Upper lobe of left lung (tissue), 4 donors: Measurements from ENCODE around the gene MAPK14.

ENCODE experiments used
- CTCF ChIP-seq, 6 experiments: fragments of 450-650 bp in 4 of 6; fragments of 200-600 bp in 2 of 6; sonication (generic) in 2 of 6; IDR thresholded peaks; one replicate each; pipeline ENCODE4 v1.5.1; 2016 to 2019; ENCODE audit warnings: antibody characterized with exemption in 6 of 6
- POLR2A ChIP-seq, 4 donors: fragments of 450-650 bp; IDR thresholded peaks; one replicate each; pipeline ENCODE4 v1.5.1; 2016 to 2017; ENCODE audit warnings: antibody characterized with exemption in 4 of 4, mild to moderate bottlenecking in 2 of 4
- POLR2AphosphoS5 ChIP-seq, 2 donors: sonication (generic); formaldehyde crosslinking; IDR thresholded peaks; one replicate each; pipeline ENCODE4 v1.5.1; 2017; ENCODE audit warnings: antibody characterized with exemption in 2 of 2

DNA sequence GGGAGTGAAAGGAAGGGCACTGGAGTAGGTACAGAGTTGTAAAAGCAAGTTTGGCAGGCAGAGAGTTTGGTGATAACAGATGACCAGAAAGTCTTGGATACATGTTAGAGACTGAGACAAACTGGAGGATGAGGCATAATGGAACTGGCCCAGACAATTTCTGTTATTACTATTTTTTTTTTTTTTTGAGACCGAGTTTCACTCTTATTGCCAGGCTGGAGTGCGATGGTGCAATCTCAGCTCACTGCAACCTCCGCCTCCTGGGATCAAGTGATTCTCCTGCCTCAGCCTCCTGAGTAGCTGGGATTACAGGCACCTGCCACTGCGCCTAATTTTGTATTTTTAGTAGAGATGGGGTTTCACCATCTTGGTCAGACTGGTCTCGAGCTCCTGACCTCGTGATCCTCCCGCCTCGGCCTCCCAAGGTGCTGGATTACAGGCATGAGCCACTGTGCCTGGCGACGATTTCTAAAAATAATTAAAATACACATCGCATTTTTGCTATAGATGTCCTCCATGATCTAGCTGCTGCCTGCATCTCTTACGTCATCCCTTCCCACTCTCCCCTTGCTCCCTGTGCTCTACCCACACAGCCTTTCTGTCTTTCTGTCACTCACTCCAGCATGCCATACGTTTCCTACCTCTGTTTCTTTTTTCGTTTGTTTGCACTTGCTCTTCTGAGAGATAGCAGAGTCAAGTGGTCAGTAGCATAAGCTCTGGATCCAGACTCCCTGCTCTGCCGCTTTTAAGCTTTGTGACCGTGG is 23.5 kb downstream of the MAPK14 start:
- TF ChIP-seq POLR2A (IDR thresholded peaks at IDR 0.05) (no peak), CTCF (IDR thresholded peaks at IDR 0.05) (no peak), POLR2AphosphoS5 (IDR thresholded peaks at IDR 0.05) (no peak)
